OCI-LY7 (cell line): Measurements from ENCODE around the gene OASL.

ENCODE experiments used
- EZH2phosphoT487 ChIP-seq: fragments of 200-600 bp; sonication (generic); IDR thresholded peaks from 2 replicates; pipeline ENCODE4 v1.6.1; 2018; ENCODE audit warnings: low read depth, borderline replicate concordance, mild to moderate bottlenecking, mixed run types, antibody characterized with exemption, low read length, moderate library complexity, mixed read lengths
- TF ChIP-seq, protein P1 (sequence below): fragments of 200-600 bp; sonication (generic); conservative IDR thresholded peaks from 2 replicates; pipeline ENCODE4 v1.5.1; 2014; ENCODE audit warnings: mild to moderate bottlenecking, antibody characterized with exemption, low read length, moderate library complexity, mixed read lengths

DNA sequence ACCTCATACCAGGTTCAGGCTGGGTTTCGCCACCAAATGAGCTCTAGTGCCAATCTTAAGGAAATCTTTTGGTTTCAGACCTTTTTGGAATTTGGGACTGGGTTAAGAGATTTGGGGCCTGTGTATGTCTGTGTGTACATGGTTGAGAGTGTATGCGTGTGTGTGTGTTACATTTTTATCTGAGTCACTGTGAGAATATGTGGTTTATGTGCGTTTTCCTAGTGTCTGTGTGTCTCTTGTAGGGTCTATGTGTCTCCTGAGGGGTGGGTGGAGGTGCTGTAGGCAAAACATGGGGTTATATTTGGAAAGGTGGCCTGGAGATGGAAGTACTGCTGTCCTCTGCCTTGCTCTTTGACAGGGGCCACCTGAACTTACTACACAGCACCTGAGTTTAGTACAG, 40.6 kb downstream of the OASL start:
- TF ChIP-seq, protein P1, sequence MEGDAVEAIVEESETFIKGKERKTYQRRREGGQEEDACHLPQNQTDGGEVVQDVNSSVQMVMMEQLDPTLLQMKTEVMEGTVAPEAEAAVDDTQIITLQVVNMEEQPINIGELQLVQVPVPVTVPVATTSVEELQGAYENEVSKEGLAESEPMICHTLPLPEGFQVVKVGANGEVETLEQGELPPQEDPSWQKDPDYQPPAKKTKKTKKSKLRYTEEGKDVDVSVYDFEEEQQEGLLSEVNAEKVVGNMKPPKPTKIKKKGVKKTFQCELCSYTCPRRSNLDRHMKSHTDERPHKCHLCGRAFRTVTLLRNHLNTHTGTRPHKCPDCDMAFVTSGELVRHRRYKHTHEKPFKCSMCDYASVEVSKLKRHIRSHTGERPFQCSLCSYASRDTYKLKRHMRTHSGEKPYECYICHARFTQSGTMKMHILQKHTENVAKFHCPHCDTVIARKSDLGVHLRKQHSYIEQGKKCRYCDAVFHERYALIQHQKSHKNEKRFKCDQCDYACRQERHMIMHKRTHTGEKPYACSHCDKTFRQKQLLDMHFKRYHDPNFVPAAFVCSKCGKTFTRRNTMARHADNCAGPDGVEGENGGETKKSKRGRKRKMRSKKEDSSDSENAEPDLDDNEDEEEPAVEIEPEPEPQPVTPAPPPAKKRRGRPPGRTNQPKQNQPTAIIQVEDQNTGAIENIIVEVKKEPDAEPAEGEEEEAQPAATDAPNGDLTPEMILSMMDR, result no peak
- no peak for TF ChIP-seq EZH2phosphoT487
